Natural killer cell (primary cell): ENCODE results near the gene ATP5ME. TPM values are rescaled to one million over a fixed set of nuclear protein-coding genes. Genes with fewer than 3 reads are reported as not detected.

Source experiments
- ATAC-seq, 3 donors: fragments of 150-1000 bp in 2 of 3; fragments of 200-7000 bp in 1 of 3; cut with Tn5 transposase; 1 replicate in 1 of 3; 2 replicates in 2 of 3; pipeline ENCODE4 v1.10.0; 2021; ENCODE audit warnings: mild to moderate bottlenecking in 2 of 3, moderate library complexity in 2 of 3
- DNase-seq, 2 donors: peaks; one replicate each; pipeline versions ENCODE4 v3.0.0 to v3.0.0-alpha.2; 2013 to 2021; ENCODE audit warnings: mixed read lengths in 1 of 2
- H3K27ac ChIP-seq: one replicate; pipeline ENCODE4 v1.5.1; 2013; ENCODE audit warnings: mild to moderate bottlenecking, low read length
- H3K27me3 ChIP-seq: one replicate; pipeline ENCODE4 v1.6.1; 2013; ENCODE audit warnings: low read length; ENCODE audit not compliant: control insufficient read depth, insufficient read depth
- H3K36me3 ChIP-seq: one replicate; pipeline ENCODE4 v1.6.1; 2013; ENCODE audit warnings: low read length; ENCODE audit not compliant: control insufficient read depth, insufficient read depth
- H3K4me1 ChIP-seq: one replicate; pipeline ENCODE4 v1.6.1; 2013; ENCODE audit warnings: low read length; ENCODE audit not compliant: control insufficient read depth, insufficient read depth
- H3K4me3 ChIP-seq: one replicate; pipeline ENCODE4 v1.5.1; 2013; ENCODE audit warnings: low read length
- H3K9me3 ChIP-seq: one replicate; pipeline ENCODE4 v1.6.1; 2013; ENCODE audit warnings: low read length; ENCODE audit not compliant: control insufficient read depth, insufficient read depth
- H3K27ac Mint-ChIP-seq, 2 donors: one replicate each; pipeline ENCODE4 v1.8.0; 2022; ENCODE audit warnings: mild to moderate bottlenecking in 2 of 2, mixed read lengths in 2 of 2, moderate library complexity in 1 of 2
- H3K27me3 Mint-ChIP-seq, 2 donors: one replicate each; pipeline ENCODE4 v1.8.0; 2022; ENCODE audit warnings: low read depth in 2 of 2, mixed read lengths in 2 of 2
- H3K36me3 Mint-ChIP-seq: one replicate; pipeline ENCODE4 v1.8.0; 2022; ENCODE audit warnings: mixed read lengths
- H3K4me1 Mint-ChIP-seq, 2 donors: one replicate each; pipeline ENCODE4 v1.8.0; 2022; ENCODE audit warnings: mixed read lengths in 2 of 2
- H3K4me3 Mint-ChIP-seq: one replicate; pipeline ENCODE4 v1.8.0; 2022; ENCODE audit warnings: mild to moderate bottlenecking, moderate library complexity, mixed read lengths
- H3K9me3 Mint-ChIP-seq, 2 donors: one replicate each; pipeline ENCODE4 v1.8.0; 2022; ENCODE audit warnings: mixed read lengths in 2 of 2
- WGBS: methylation state at CpG from one replicate; pipeline ENCODE4 v1.1.7; 2013; ENCODE audit warnings: missing lambda C conversion rate; ENCODE audit not compliant: insufficient coverage; 5-methylcytosine and 5-hydroxymethylcytosine counted together
- intact Hi-C: fragments of 100-400 bp; cut with micrococcal nuclease; formaldehyde crosslinking; loops from one replicate; pipeline ENCODE4 v1.14.2; 2022
- total RNA-seq, 4 donors: library from RNA; stranded (reverse); fragments of 120-200 nt in 1 of 4; gene quantifications; one replicate each; pipeline versions ENCODE4 v1.2.3 to v1.2.4, GENCODE V29; 2013 to 2022
- TF ChIP-seq, protein P1 (sequence below): fragments of 200-600 bp; IDR thresholded peaks from one replicate; pipeline ENCODE4 v1.8.0; 2022; ENCODE audit warnings: antibody characterized with exemption

Gene ATP5ME
- total RNA-seq, 3 donors from 2014 or later (not counting 1 experiment from before 2014, with no cell fraction given): 114 to 140 (median 136) TPM

DNA sequence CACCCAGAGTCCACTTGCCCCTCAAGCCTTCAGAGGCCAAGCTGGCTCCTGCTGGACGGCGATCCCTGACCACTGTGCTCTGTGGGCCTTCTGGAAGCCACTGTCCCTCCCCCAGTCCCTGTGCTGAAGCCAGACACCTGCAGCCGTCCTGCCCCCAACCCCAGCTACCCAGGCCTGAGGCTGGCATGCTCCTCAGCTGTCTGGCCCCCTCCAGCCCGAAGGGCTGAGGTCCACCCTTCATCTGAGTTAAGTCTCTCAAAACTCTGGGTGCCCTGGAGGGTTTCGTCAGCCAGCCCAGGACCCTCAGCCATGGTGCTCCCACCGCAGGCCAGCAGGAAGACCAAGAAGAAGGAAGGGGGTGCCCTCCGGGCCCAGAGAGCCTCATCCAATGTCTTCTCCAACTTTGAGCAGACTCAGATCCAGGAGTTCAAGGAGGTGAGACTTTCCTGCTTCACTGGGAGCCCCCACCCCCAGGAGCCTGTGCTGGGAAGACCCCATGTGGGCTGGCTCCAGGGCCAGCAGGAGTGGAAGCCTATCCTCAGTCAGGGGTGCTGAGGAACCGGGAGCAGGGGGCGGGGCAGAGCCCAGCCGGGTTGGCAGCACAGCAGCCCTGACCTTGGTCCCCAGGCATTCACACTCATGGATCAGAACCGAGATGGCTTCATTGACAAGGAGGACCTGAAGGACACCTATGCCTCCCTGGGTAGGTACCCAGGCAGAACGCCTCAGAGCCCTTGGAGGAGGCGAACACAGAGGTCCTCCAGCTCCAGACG lies 4.4 kb upstream of the ATP5ME start:
- H3K36me3 Mint-ChIP-seq: no peaks in the 10 kb centered on the region
- H3K27ac Mint-ChIP-seq: peak overlapping the region in 1 of 2 donors; percentile 18
- Histone ChIP-seq H3K27ac (no peak overlapping the region), H3K9me3 (no peaks in the 10 kb centered on the region), H3K4me3 (no peak overlapping the region), H3K27me3 (no peaks in the 10 kb centered on the region), H3K36me3 (no peaks in the 10 kb centered on the region), H3K4me1 (peaks cover 50% of the 10 kb centered on the region)
- intact Hi-C loops: no loop called here
- no peak for ATAC-seq
- TF ChIP-seq, protein P1, sequence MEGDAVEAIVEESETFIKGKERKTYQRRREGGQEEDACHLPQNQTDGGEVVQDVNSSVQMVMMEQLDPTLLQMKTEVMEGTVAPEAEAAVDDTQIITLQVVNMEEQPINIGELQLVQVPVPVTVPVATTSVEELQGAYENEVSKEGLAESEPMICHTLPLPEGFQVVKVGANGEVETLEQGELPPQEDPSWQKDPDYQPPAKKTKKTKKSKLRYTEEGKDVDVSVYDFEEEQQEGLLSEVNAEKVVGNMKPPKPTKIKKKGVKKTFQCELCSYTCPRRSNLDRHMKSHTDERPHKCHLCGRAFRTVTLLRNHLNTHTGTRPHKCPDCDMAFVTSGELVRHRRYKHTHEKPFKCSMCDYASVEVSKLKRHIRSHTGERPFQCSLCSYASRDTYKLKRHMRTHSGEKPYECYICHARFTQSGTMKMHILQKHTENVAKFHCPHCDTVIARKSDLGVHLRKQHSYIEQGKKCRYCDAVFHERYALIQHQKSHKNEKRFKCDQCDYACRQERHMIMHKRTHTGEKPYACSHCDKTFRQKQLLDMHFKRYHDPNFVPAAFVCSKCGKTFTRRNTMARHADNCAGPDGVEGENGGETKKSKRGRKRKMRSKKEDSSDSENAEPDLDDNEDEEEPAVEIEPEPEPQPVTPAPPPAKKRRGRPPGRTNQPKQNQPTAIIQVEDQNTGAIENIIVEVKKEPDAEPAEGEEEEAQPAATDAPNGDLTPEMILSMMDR: no peak
- WGBS: 90% methylated on average over 14 of the region's 14 CpGs
- H3K4me3 Mint-ChIP-seq: no peak overlapping the region
- DNase-seq: no peak
- H3K4me1 Mint-ChIP-seq: peaks cover 8 to 28% of the 10 kb centered on the region in 2 donors
- no peaks in the 10 kb centered on the region for H3K9me3 Mint-ChIP-seq
- no peaks in the 10 kb centered on the region for H3K27me3 Mint-ChIP-seq

DNA sequence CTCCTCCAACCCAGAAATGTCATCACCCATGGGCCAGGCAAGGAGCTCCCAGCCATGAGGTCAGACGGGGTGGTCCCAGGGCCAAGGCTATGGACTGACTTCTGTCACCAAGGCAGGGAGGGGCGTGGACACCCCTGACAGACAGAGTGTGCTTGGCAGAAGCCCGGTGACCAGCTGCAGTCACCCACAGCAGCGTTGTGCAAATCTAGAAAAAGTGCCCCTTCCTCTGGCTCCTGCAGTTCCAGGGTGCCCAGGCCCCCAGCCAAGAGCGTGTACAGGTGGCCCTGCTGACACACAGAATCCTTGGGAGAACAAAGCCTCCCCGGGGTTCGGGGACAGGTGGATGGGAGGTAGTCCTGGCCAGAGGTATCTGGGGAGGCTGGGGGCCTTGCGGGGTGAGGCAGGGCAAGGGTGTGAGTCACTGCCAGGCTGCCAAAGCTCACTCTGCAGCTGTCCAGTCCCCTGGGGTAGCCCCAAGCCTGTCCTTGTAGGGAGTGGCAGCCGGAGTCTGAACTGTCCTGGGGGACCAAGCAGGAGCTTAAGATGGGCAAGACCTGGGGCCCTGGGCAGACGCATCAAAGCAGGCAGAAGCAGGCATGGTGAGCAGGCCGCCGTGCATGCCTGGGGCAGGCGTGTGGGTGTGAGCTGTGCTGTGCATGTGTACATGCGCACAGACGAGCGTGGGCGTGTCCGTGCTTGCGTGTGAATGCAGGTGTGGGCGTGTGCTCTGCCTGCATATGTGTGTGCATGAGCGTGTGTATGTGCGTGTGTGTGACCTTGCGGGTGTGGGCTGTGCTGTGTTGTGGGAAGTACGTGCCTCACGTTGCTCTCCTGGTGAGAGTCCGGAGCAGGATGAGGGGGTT lies 3.6 kb upstream of the ATP5ME start:
- no peak for ATAC-seq
- TF ChIP-seq, protein P1: no peak
- Mint-ChIP-seq H3K27ac (peak overlapping the region in 1 of 2 donors; percentile 18), H3K9me3 (no peaks in the 10 kb centered on the region), H3K36me3 (no peaks in the 10 kb centered on the region), H3K4me1 (peaks cover 13 to 28% of the 10 kb centered on the region in 2 donors), H3K27me3 (no peaks in the 10 kb centered on the region), H3K4me3 (no peak overlapping the region)
- H3K27ac ChIP-seq: no peak overlapping the region
- peaks cover 54% of the 10 kb centered on the region for H3K4me1 ChIP-seq
- WGBS: 89% methylated on average over 26 of the region's 26 CpGs
- H3K9me3 ChIP-seq: no peaks in the 10 kb centered on the region
- no peaks in the 10 kb centered on the region for H3K27me3 ChIP-seq
- no peak overlapping the region for H3K4me3 ChIP-seq
- H3K36me3 ChIP-seq: peaks cover 2% of the 10 kb centered on the region
- intact Hi-C loops: no loop called here
- peak in 1 of 2 donors; percentile 56 for DNase-seq

DNA sequence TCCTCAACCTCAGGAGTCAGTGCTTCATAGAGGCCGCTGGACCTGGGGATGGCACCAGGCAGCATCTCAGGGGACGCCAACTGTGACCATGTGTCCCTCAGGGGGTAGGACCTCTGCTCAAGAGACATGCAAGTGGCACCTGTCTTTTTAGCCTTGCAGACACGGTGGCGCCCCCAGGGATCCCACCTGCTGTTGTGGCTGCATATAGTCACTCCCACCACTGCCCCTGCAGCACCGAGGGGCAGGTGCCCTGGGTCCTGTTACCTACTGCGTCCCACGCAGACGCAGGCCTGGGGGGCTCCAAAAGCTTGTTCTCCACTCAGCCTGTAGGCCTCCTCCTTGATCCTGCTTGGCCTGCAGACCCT lies 2.8 kb upstream of the ATP5ME start:
- no peak for ATAC-seq
- TF ChIP-seq, protein P1: no peak
- Mint-ChIP-seq H3K4me3 (peak overlapping the region; percentile 50), H3K9me3 (no peaks in the 10 kb centered on the region), H3K4me1 (peaks cover 13 to 26% of the 10 kb centered on the region in 2 donors), H3K27me3 (no peaks in the 10 kb centered on the region), H3K36me3 (no peaks in the 10 kb centered on the region), H3K27ac (peak overlapping the region in 1 of 2 donors; percentile 41)
- DNase-seq: no peak
- H3K4me3 ChIP-seq: no peak overlapping the region
- intact Hi-C loops: no loop called here
- H3K27me3 ChIP-seq: no peaks in the 10 kb centered on the region
- H3K4me1 ChIP-seq: peaks cover 54% of the 10 kb centered on the region
- H3K36me3 ChIP-seq: peaks cover 8% of the 10 kb centered on the region
- WGBS: 77% methylated on average over 8 of the region's 8 CpGs
- H3K9me3 ChIP-seq: no peaks in the 10 kb centered on the region
- H3K27ac ChIP-seq: no peak overlapping the region
